ENCODE results near the gene IGFBP6.

DNA sequence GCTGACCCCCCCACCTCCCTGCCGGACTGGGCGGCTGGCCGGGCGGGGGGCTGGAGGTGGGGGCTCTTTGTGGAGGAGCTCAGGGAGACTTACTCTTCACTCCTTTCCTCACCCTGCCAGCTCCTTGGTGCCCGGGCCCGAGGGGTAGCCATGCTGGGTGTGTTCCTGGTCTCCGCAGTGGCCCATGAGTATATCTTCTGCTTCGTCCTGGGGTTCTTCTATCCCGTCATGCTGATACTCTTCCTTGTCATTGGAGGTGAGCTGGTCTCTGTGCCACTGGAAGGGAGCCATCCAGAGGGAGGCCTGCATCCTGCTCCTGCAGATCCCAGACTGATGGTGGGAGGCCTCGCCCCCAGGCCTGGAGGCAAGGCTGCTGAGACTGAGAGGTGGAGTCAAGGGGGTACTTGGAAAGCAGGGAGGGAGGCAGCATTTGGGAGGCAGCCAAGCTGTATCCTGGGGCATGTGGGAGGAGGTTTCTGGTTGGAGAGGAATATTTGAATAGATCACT lies 25.5 kb downstream of the IGFBP6 start:
- TF ChIP-seq, protein P1, sequence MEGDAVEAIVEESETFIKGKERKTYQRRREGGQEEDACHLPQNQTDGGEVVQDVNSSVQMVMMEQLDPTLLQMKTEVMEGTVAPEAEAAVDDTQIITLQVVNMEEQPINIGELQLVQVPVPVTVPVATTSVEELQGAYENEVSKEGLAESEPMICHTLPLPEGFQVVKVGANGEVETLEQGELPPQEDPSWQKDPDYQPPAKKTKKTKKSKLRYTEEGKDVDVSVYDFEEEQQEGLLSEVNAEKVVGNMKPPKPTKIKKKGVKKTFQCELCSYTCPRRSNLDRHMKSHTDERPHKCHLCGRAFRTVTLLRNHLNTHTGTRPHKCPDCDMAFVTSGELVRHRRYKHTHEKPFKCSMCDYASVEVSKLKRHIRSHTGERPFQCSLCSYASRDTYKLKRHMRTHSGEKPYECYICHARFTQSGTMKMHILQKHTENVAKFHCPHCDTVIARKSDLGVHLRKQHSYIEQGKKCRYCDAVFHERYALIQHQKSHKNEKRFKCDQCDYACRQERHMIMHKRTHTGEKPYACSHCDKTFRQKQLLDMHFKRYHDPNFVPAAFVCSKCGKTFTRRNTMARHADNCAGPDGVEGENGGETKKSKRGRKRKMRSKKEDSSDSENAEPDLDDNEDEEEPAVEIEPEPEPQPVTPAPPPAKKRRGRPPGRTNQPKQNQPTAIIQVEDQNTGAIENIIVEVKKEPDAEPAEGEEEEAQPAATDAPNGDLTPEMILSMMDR (tag by site-specific recombination; IDR thresholded peaks at IDR 0.05): no peak
- TF ChIP-seq ZFHX2 (tag by site-specific recombination; conservative IDR thresholded peaks at IDR 0.05): peak; percentile 87
- TF ChIP-seq SP2 (tag by site-specific recombination; IDR thresholded peaks at IDR 0.05): no peak
- TF ChIP-seq ZNF280D (tag by site-specific recombination; IDR thresholded peaks at IDR 0.05): no peak
- no peak for TF ChIP-seq ZNF518A (tag by site-specific recombination; conservative IDR thresholded peaks at IDR 0.05; ENCODE audit: low read depth)
- TF ChIP-seq ZNF610 (tag by site-specific recombination; IDR thresholded peaks at IDR 0.05; ENCODE audit: borderline replicate concordance): no peak
- TF ChIP-seq BCL11A (tag by site-specific recombination; IDR thresholded peaks at IDR 0.05; ENCODE audit: low read depth): no peak
- TF ChIP-seq YY1 (tag by site-specific recombination; IDR thresholded peaks at IDR 0.05): no peak
- TF ChIP-seq ZNF324 (tag by site-specific recombination; IDR thresholded peaks at IDR 0.05): no peak
- TF ChIP-seq ZNF473 (tag by site-specific recombination; IDR thresholded peaks at IDR 0.05): no peak
- no peak for TF ChIP-seq SP7 (tag by site-specific recombination; IDR thresholded peaks at IDR 0.05)
- TF ChIP-seq SETDB1 (IDR thresholded peaks at IDR 0.05; ENCODE audit: insufficient read length, low read length): no peak
- peak; percentile 27; the same call in 1 of the 2 replicates for TF ChIP-seq ZBTB17 (tag by site-specific recombination; IDR thresholded peaks at IDR 0.05)
- no peak for TF ChIP-seq HOXA7 (CRISPR knock-in tag; IDR thresholded peaks at IDR 0.05; ENCODE audit: borderline replicate concordance)

All from HEK293 (cell line).